ENCODE data around the gene PFKL.

The PFKL gene

DNA sequence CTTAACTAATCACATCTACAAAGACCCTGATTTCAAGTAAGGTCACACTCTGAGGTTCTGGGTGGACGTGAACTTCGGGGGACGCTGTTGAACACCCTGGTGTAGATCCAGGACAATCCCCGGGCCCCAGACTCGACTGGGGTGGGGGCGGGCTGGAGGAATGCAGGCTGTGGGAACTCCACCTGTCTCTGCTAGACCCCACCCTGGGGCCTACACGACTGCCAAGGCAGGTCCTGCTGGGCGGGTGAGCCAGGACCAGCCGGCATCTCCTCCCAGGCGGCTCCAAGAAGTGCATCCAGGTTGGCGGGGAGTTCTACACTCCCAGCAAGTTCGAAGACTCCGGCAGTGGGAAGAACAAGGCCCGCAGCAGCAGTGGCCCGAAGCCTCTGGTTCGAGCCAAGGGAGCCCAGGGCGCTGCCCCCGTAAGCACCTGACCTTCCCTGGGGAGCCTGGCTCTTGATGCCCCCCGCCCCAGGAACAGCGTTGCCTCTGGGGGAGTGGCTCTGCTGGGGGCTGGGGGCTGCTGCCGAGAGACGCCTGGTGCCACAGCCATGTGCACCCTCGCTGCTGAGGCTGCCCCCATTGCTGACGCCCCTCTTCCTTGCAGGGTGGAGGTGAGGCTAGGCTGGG lies 10.4 kb upstream of the PFKL start:
- TF ChIP-seq NFIC (IDR thresholded peaks at IDR 0.05) (no peak), CEBPB (IDR thresholded peaks at IDR 0.05) (no peak), ZBTB7A (IDR thresholded peaks at IDR 0.05; ENCODE audit: low read depth) (no peak), FOXM1 (IDR thresholded peaks at IDR 0.05; ENCODE audit: borderline replicate concordance, low read depth) (no peak), TEAD4 (IDR thresholded peaks at IDR 0.05) (no peak), TCF12 (IDR thresholded peaks at IDR 0.05; ENCODE audit: low read depth) (no peak), EP300 (IDR thresholded peaks at IDR 0.05; ENCODE audit: borderline replicate concordance) (no peak), EGR1 (IDR thresholded peaks at IDR 0.05) (no peak), TAF1 (IDR thresholded peaks at IDR 0.05; ENCODE audit: low read depth) (no peak), RAD21 (IDR thresholded peaks at IDR 0.05; ENCODE audit: low read depth) (no peak), CREB1 (IDR thresholded peaks at IDR 0.05; ENCODE audit: low read depth) (no peak), YY1 (IDR thresholded peaks at IDR 0.05; ENCODE audit: low read depth) (no peak)
- TF ChIP-seq, protein P1, sequence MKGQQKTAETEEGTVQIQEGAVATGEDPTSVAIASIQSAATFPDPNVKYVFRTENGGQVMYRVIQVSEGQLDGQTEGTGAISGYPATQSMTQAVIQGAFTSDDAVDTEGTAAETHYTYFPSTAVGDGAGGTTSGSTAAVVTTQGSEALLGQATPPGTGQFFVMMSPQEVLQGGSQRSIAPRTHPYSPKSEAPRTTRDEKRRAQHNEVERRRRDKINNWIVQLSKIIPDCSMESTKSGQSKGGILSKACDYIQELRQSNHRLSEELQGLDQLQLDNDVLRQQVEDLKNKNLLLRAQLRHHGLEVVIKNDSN (IDR thresholded peaks at IDR 0.05), result no peak
- TF ChIP-seq, protein P2, sequence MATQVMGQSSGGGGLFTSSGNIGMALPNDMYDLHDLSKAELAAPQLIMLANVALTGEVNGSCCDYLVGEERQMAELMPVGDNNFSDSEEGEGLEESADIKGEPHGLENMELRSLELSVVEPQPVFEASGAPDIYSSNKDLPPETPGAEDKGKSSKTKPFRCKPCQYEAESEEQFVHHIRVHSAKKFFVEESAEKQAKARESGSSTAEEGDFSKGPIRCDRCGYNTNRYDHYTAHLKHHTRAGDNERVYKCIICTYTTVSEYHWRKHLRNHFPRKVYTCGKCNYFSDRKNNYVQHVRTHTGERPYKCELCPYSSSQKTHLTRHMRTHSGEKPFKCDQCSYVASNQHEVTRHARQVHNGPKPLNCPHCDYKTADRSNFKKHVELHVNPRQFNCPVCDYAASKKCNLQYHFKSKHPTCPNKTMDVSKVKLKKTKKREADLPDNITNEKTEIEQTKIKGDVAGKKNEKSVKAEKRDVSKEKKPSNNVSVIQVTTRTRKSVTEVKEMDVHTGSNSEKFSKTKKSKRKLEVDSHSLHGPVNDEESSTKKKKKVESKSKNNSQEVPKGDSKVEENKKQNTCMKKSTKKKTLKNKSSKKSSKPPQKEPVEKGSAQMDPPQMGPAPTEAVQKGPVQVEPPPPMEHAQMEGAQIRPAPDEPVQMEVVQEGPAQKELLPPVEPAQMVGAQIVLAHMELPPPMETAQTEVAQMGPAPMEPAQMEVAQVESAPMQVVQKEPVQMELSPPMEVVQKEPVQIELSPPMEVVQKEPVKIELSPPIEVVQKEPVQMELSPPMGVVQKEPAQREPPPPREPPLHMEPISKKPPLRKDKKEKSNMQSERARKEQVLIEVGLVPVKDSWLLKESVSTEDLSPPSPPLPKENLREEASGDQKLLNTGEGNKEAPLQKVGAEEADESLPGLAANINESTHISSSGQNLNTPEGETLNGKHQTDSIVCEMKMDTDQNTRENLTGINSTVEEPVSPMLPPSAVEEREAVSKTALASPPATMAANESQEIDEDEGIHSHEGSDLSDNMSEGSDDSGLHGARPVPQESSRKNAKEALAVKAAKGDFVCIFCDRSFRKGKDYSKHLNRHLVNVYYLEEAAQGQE (IDR thresholded peaks at IDR 0.05; ENCODE audit: low read depth), result no peak
- TF ChIP-seq, protein P3, sequence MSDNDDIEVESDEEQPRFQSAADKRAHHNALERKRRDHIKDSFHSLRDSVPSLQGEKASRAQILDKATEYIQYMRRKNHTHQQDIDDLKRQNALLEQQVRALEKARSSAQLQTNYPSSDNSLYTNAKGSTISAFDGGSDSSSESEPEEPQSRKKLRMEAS (IDR thresholded peaks at IDR 0.05), result no peak

DNA sequence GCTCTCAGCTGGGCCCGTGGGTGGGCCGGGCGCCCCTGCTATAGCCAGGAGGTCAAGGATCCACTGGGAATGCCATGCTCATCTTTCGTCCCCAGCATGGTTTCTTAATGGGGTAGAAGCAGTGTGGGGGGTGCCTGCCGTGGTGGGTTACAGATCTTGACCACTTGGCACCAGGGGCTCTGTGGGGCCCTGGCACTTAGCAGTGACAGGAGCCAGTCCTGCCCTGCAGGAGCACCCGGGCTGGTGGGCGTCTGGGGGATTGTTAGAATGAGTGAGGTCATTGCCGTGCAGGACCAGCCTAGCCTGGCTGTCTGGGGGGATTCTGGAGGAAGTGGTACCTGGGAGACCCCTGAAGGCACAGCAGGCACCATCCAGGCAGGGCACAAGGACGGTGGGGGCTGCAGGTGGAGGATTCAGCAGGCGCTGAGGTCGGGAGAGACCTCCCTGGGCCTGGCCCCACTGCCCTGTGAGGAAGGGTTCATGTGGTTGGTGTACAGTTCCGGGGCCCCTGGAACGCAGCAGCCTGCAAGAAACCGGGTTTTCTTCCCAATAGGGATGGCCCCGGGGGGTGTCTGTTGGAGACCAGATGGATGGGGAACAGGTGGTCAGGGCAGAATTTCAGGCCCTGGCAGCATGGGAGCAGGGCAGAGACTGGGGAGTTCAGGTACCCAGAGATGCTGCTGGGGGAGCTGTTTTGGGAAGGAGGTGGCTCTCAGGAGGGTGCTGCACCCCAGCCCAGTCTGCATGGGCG lies 9.4 kb upstream of the PFKL start:
- TF ChIP-seq RAD21 (IDR thresholded peaks at IDR 0.05; ENCODE audit: low read depth), result no peak
- TF ChIP-seq TEAD4 (IDR thresholded peaks at IDR 0.05), result no peak
- TF ChIP-seq, protein P1 (IDR thresholded peaks at IDR 0.05), result no peak
- no peak for TF ChIP-seq TCF12 (IDR thresholded peaks at IDR 0.05; ENCODE audit: low read depth)
- TF ChIP-seq YY1 (IDR thresholded peaks at IDR 0.05; ENCODE audit: low read depth), result no peak
- TF ChIP-seq, protein P2 (IDR thresholded peaks at IDR 0.05; ENCODE audit: low read depth), result no peak
- TF ChIP-seq ZBTB7A (IDR thresholded peaks at IDR 0.05; ENCODE audit: low read depth), result no peak
- TF ChIP-seq EP300 (IDR thresholded peaks at IDR 0.05; ENCODE audit: borderline replicate concordance), result no peak
- TF ChIP-seq NFIC (IDR thresholded peaks at IDR 0.05), result no peak
- no peak for TF ChIP-seq TAF1 (IDR thresholded peaks at IDR 0.05; ENCODE audit: low read depth)
- no peak for TF ChIP-seq EGR1 (IDR thresholded peaks at IDR 0.05)

DNA sequence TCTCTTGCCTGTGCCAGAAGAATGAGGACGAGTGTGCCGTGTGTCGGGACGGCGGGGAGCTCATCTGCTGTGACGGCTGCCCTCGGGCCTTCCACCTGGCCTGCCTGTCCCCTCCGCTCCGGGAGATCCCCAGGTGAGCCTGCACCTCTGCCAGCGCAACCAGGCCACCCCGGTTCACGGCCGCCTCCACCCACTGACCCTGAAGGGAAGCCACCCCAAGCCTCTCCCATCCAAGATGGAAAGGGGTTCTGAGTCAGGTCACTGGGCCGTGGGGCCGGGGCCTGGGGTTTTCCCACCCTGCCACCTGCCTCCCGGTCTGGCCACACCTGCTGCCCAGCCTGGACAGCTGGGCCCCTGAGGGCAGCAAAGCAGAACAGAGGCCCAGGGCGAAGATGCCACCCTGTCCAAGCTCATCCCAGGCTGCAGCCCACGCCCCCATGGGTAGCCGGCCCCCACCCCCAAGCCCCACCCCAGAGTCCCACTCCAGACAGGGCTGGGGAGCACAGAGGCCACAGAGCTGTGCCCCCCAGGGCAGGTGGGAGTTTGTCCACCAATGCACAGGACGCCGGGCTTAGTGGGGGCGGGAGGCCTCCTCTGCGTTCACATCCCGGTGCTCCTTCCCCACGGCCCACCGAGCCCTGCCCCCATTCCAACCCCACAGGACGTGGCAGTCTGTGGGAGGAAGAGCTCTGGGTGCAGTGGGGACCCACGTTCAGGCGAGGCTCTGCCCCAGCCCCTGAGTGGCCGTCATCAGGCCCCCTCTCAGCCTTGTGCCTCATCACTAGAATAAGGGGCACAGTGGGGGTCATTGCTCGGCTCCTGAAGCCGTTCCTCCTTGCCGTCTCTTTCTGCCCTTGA lies 8.5 kb upstream of the PFKL start:
- no peak for TF ChIP-seq CREB1 (IDR thresholded peaks at IDR 0.05; ENCODE audit: low read depth)

DNA sequence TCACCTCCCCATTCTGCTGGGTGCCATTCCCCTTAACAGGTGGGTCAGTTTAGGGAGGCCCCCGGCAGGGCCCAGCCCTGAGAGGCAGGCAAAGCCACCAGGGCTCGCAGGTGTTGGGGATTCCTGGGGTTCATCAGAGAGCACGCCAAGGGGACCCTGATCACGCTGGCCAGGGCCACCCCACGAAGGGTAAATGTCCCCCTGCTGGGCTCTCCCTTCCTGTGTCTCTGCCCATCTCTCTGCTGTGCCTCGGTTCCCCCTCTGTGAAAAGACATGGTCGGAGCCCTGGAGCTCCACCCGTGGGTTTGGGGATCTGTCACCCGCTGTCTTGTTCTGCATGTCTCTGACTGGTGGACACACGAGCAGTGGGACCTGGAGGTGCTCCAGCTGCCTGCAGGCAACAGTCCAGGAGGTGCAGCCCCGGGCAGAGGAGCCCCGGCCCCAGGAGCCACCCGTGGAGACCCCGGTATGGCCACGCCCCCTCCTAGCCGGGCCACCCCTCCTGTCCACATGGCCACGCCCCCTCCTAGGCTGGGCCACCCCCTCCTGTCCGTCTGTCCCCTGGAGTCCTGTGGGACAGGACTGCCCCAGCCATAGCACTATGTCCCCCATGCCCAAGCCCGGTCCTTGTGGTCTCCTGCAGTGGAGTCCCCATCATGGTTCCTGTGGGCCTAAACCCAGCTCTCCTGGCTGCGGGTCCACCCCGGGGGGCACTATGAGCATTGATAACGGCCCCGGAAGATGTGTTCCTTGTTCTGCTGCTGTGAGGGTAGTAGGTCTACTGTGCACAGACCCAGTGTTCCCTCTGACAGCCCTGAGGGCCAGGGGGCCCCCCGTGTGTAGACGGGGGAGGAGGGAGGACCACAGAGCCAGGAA lies 7.7 kb upstream of the PFKL start:
- no peak for TF ChIP-seq ZBTB7A (IDR thresholded peaks at IDR 0.05; ENCODE audit: low read depth)
- no peak for TF ChIP-seq CREB1 (IDR thresholded peaks at IDR 0.05; ENCODE audit: low read depth)
- TF ChIP-seq TCF12 (IDR thresholded peaks at IDR 0.05; ENCODE audit: low read depth), result no peak
- no peak for TF ChIP-seq EGR1 (IDR thresholded peaks at IDR 0.05)
- no peak for TF ChIP-seq CEBPB (IDR thresholded peaks at IDR 0.05)
- TF ChIP-seq, protein P2 (IDR thresholded peaks at IDR 0.05; ENCODE audit: low read depth), result no peak
- no peak for TF ChIP-seq TEAD4 (IDR thresholded peaks at IDR 0.05)
- no peak for TF ChIP-seq RAD21 (IDR thresholded peaks at IDR 0.05; ENCODE audit: low read depth)
- TF ChIP-seq EP300 (IDR thresholded peaks at IDR 0.05; ENCODE audit: borderline replicate concordance), result no peak
- TF ChIP-seq, protein P1 (IDR thresholded peaks at IDR 0.05), result no peak
- TF ChIP-seq NFIC (IDR thresholded peaks at IDR 0.05), result no peak
- no peak for TF ChIP-seq TAF1 (IDR thresholded peaks at IDR 0.05; ENCODE audit: low read depth)
- TF ChIP-seq YY1 (IDR thresholded peaks at IDR 0.05; ENCODE audit: low read depth), result no peak
- TF ChIP-seq FOXM1 (IDR thresholded peaks at IDR 0.05; ENCODE audit: borderline replicate concordance, low read depth), result no peak
- TF ChIP-seq, protein P3 (IDR thresholded peaks at IDR 0.05), result no peak
